WTC11 (cell line): ENCODE measurements around the gene ATP6V1G2. TPM values are rescaled to one million over a fixed set of nuclear protein-coding genes. Genes with fewer than 3 reads are reported as not detected.

Experiments
- ATAC-seq: fragments of 200-7000 bp; cut with Tn5 transposase; 2 replicates; pipeline ENCODE4 v1.10.0; 2021; ENCODE audit warnings: mild to moderate bottlenecking, moderate library complexity
- CTCF ChIA-PET: fragments of 300-600 bp; sonication (Branson Sonifier 250); formaldehyde crosslinking; loops from one replicate; lab custom pipeline; 2021; ENCODE audit warnings: antibody characterized with exemption; lab: Charles Lee
- POLR2A ChIA-PET: fragments of 350-600 bp; sonication (Branson Sonifier 250); formaldehyde crosslinking; loops from one replicate; lab custom pipeline; 2021; ENCODE audit warnings: antibody characterized with exemption; lab: Charles Lee
- DNase-seq: peaks from one replicate; pipeline ENCODE4 v3.0.0; 2021; ENCODE audit warnings: low spot score
- H3K27ac Mint-ChIP-seq: 2 replicates; pipeline ENCODE4 v1.8.0; 2021; ENCODE audit warnings: mixed read lengths
- H3K27me3 Mint-ChIP-seq: 2 replicates; pipeline ENCODE4 v1.8.0; 2021; ENCODE audit warnings: low read depth, mild to moderate bottlenecking, moderate library complexity, mixed read lengths
- H3K36me3 Mint-ChIP-seq: 2 replicates; pipeline ENCODE4 v1.8.0; 2021; ENCODE audit warnings: mixed read lengths
- H3K4me1 Mint-ChIP-seq: 2 replicates; pipeline ENCODE4 v1.8.0; 2022; ENCODE audit warnings: mixed read lengths
- H3K4me3 Mint-ChIP-seq: 2 replicates; pipeline ENCODE4 v1.8.0; 2021; ENCODE audit warnings: mild to moderate bottlenecking, moderate library complexity, mixed read lengths
- H3K9me3 Mint-ChIP-seq: 2 replicates; pipeline ENCODE4 v1.8.0; 2021; ENCODE audit warnings: mixed read lengths
- AFF4 ChIP-seq: sonication (generic); formaldehyde crosslinking; IDR thresholded peaks from 2 replicates; pipeline ENCODE4 v1.8.1; 2023; ENCODE audit warnings: mild to moderate bottlenecking, missing genetic modification reagents, borderline replicate concordance
- ATF6 ChIP-seq: sonication (generic); formaldehyde crosslinking; IDR thresholded peaks from 2 replicates; pipeline ENCODE4 v1.8.1; 2023; ENCODE audit warnings: mild to moderate bottlenecking, missing genetic modification reagents
- CBFB ChIP-seq: sonication (generic); formaldehyde crosslinking; IDR thresholded peaks from 2 replicates; pipeline ENCODE4 v1.8.1; 2022; ENCODE audit warnings: mild to moderate bottlenecking, low read depth, missing genetic modification reagents
- CREM ChIP-seq: sonication (generic); formaldehyde crosslinking; IDR thresholded peaks from 2 replicates; pipeline ENCODE4 v1.8.1; 2022; ENCODE audit warnings: mild to moderate bottlenecking, missing genetic modification reagents, moderate library complexity
- ERG ChIP-seq: fragments of 250-450 bp; sonication (Bioruptor Pico); IDR thresholded peaks from 2 replicates; pipeline ENCODE4 v1.8.0; 2021; ENCODE audit warnings: mild to moderate bottlenecking
- ETV6 ChIP-seq: sonication (generic); formaldehyde crosslinking; IDR thresholded peaks from 2 replicates; pipeline ENCODE4 v1.8.1; 2022; ENCODE audit warnings: mild to moderate bottlenecking, missing genetic modification reagents
- FOXP1 ChIP-seq: sonication (generic); formaldehyde crosslinking; IDR thresholded peaks from 2 replicates; pipeline ENCODE4 v1.8.0; 2022; ENCODE audit warnings: missing genetic modification reagents, mild to moderate bottlenecking, moderate library complexity, borderline replicate concordance
- HMGA2 ChIP-seq: fragments of 250-450 bp; sonication (Bioruptor Pico); IDR thresholded peaks from 2 replicates; pipeline ENCODE4 v1.4.0; 2021; ENCODE audit warnings: mild to moderate bottlenecking, moderate library complexity
- IRF2 ChIP-seq: sonication (generic); formaldehyde crosslinking; IDR thresholded peaks from 2 replicates; pipeline ENCODE4 v1.8.0; 2022; ENCODE audit warnings: low read depth, missing genetic modification reagents, borderline replicate concordance
- JAZF1 ChIP-seq: fragments of 250-450 bp; sonication (Bioruptor Pico); IDR thresholded peaks from 2 replicates; pipeline ENCODE4 v1.9.0; 2021; ENCODE audit warnings: moderate library complexity, mild to moderate bottlenecking, inconsistent platforms
- STAT6 ChIP-seq: sonication (generic); formaldehyde crosslinking; conservative IDR thresholded peaks from 2 replicates; pipeline ENCODE4 v1.8.1; 2023; ENCODE audit warnings: mild to moderate bottlenecking, low read depth, missing genetic modification reagents, moderate library complexity
- TP53 ChIP-seq: sonication (generic); formaldehyde crosslinking; IDR thresholded peaks from 2 replicates; pipeline ENCODE4 v1.8.1; 2023; ENCODE audit warnings: mild to moderate bottlenecking, missing genetic modification reagents
- USF2 ChIP-seq: sonication (generic); formaldehyde crosslinking; IDR thresholded peaks from 2 replicates; pipeline ENCODE4 v1.8.1; 2023; ENCODE audit warnings: mild to moderate bottlenecking, missing genetic modification reagents, moderate library complexity
- ZBTB21 ChIP-seq: sonication (generic); formaldehyde crosslinking; IDR thresholded peaks from 2 replicates; pipeline ENCODE4 v1.8.1; 2023; ENCODE audit warnings: mild to moderate bottlenecking, missing genetic modification reagents, borderline replicate concordance
- ZMAT4 ChIP-seq: fragments of 250-450 bp; sonication (Bioruptor Pico); IDR thresholded peaks from 2 replicates; pipeline ENCODE4 v1.9.0; 2021; ENCODE audit warnings: mild to moderate bottlenecking
- ZNF121 ChIP-seq: sonication (generic); formaldehyde crosslinking; IDR thresholded peaks from 2 replicates; pipeline ENCODE4 v1.8.0; 2023; ENCODE audit warnings: missing genetic modification reagents
- ZNF219 ChIP-seq: sonication (generic); formaldehyde crosslinking; IDR thresholded peaks from 2 replicates; pipeline ENCODE4 v1.8.0; 2023; ENCODE audit warnings: missing genetic modification reagents, mild to moderate bottlenecking, borderline replicate concordance
- ZNF232 ChIP-seq: sonication (generic); formaldehyde crosslinking; IDR thresholded peaks from 2 replicates; pipeline ENCODE4 v1.8.0; 2022; ENCODE audit warnings: mild to moderate bottlenecking, missing genetic modification reagents
- ZNF263 ChIP-seq: sonication (generic); formaldehyde crosslinking; IDR thresholded peaks from 2 replicates; pipeline ENCODE4 v1.8.1; 2022; ENCODE audit warnings: low read depth, mild to moderate bottlenecking, moderate library complexity, missing genetic modification reagents
- ZNF425 ChIP-seq: fragments of 250-450 bp; sonication (Bioruptor Pico); conservative IDR thresholded peaks from 2 replicates; pipeline ENCODE4 v1.9.0; 2021; ENCODE audit warnings: mild to moderate bottlenecking
- ZNF512 ChIP-seq: sonication (generic); formaldehyde crosslinking; IDR thresholded peaks from 2 replicates; pipeline ENCODE4 v1.8.1; 2022; ENCODE audit warnings: missing genetic modification reagents, borderline replicate concordance
- total RNA-seq: library from RNA; stranded (reverse); gene quantifications from 3 replicates; pipeline ENCODE4 v1.2.3, GENCODE V29; 2021

ATP6V1G2 gene
- total RNA-seq, 1 experiment from 2014 or later = 4.0 TPM

GRCh38 chr6:31545291-31545690 is 1.1 kb downstream of the ATP6V1G2 start (continued):
- TF ChIP-seq ZNF425 (no peak), ZMAT4 (no peak), ZNF263 (CRISPR knock-in tag) (no peak), AFF4 (CRISPR knock-in tag) (no peak), IRF2 (CRISPR knock-in tag) (no peak), HMGA2 (CRISPR knock-in tag) (no peak)

- Mint-ChIP-seq H3K4me3 (no peak overlapping the region; the same call in 1 of the 2 replicates), H3K27me3 (no peaks in the 10 kb centered on the region), H3K27ac (no peak overlapping the region), H3K36me3 (peaks cover 28% of the 10 kb centered on the region), H3K4me1 (peaks cover 31% of the 10 kb centered on the region), H3K9me3 (no peaks in the 10 kb centered on the region)
- ATAC-seq (no peak), DNase-seq (no peak)
- POLR2A ChIA-PET = no interaction called here
- CTCF ChIA-PET = interaction anchor here (4.8 to 7.2 kb wide), 2 partner anchors 53 to 54 kb away, joined by 23 to 319 read pairs; partner anchors contain the start of gene NCR3
- TF ChIP-seq STAT6 = no peak
- TF ChIP-seq ATF6 (CRISPR knock-in tag) = no peak
- no peak for TF ChIP-seq TP53 (CRISPR knock-in tag)
- TF ChIP-seq ETV6 = no peak
- no peak for TF ChIP-seq FOXP1
- TF ChIP-seq USF2 = no peak
- no peak for TF ChIP-seq ZNF232
- no peak for TF ChIP-seq ERG (CRISPR knock-in tag)
- TF ChIP-seq JAZF1 = no peak
- no peak for TF ChIP-seq ZNF512 (CRISPR knock-in tag)
- TF ChIP-seq ZNF219 (CRISPR knock-in tag) = no peak
- TF ChIP-seq ZNF121 (CRISPR knock-in tag) = no peak
- no peak for TF ChIP-seq CREM (CRISPR knock-in tag)
- no peak for TF ChIP-seq ZBTB21
- no peak for TF ChIP-seq CBFB (CRISPR knock-in tag)
Observed at GRCh38 chr6:31544676-31545075, 1.7 kb downstream of the ATP6V1G2 start.
